ENCODE data around the gene WDR31.

Gene WDR31

GRCh38 chr9:113355040-113355596 is 15.0 kb upstream of the WDR31 start:
- DNase-seq: no peak
- Mint-ChIP-seq H3K27me3 (peaks cover 34% of the 10 kb centered on the region), H3K9me3 (no peaks in the 10 kb centered on the region), H3K4me1 (ENCODE audit: low read depth) (peaks cover 24% of the 10 kb centered on the region), H3K4me3 (no peak overlapping the region), H3K27ac (no peak overlapping the region), H3K36me3 (ENCODE audit: low read depth) (no peaks in the 10 kb centered on the region)

GRCh38 chr9:113352411-113352810 is 12.3 kb upstream of the WDR31 start:
- Mint-ChIP-seq H3K4me3 (no peak overlapping the region), H3K9me3 (no peaks in the 10 kb centered on the region), H3K36me3 (ENCODE audit: low read depth) (no peaks in the 10 kb centered on the region), H3K4me1 (ENCODE audit: low read depth) (peaks cover 33% of the 10 kb centered on the region), H3K27me3 (peaks cover 42% of the 10 kb centered on the region), H3K27ac (peak overlapping the region; percentile 65)
- DNase-seq: no peak

GRCh38 chr9:113352006-113352405 is 11.9 kb upstream of the WDR31 start:
- peak overlapping the region; percentile 65 for H3K27ac Mint-ChIP-seq

DNA sequence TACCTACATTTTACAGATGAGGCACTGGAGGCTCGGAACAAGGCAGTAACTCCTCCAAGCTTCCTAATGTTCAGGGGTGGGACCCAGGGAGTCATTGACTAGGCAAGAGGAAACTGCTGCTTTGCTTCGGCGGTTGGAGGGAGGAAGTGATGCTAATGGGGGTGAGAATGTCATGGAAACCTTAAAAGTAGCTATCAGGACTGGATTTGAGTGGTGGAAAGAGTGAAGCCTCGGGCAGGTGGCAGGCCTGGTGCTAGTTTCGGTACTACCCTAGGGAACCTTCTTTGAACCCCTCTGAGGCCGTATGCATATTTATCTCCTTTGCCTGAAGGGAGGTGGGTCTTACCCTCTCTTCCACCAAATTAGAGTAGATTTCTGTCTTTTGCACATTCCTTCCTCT is 10.9 kb upstream of the WDR31 start:
- H3K27ac Mint-ChIP-seq: peak overlapping the region; percentile 90
- peak overlapping the region; percentile 77 for H3K4me3 Mint-ChIP-seq
- DNase-seq: no peak
- H3K9me3 Mint-ChIP-seq: no peaks in the 10 kb centered on the region
- no peaks in the 10 kb centered on the region for H3K36me3 Mint-ChIP-seq (ENCODE audit: low read depth)
- peaks cover 38% of the 10 kb centered on the region for H3K4me1 Mint-ChIP-seq (ENCODE audit: low read depth)
- peaks cover 37% of the 10 kb centered on the region for H3K27me3 Mint-ChIP-seq

More at GRCh38 chr9:113352006-113352405, 11.9 kb upstream of the WDR31 start:
- Mint-ChIP-seq H3K4me1 (ENCODE audit: low read depth) (peaks cover 36% of the 10 kb centered on the region), H3K4me3 (no peak overlapping the region), H3K27me3 (peaks cover 42% of the 10 kb centered on the region), H3K9me3 (no peaks in the 10 kb centered on the region), H3K36me3 (ENCODE audit: low read depth) (no peaks in the 10 kb centered on the region)
- no peak for DNase-seq

GRCh38 chr9:113350107-113350661 is 10.1 kb upstream of the WDR31 start:
- peaks cover 43% of the 10 kb centered on the region for H3K4me1 Mint-ChIP-seq (ENCODE audit: low read depth)

GRCh38 chr9:113349445-113350094 is 9.5 kb upstream of the WDR31 start, which contains the start of gene BSPRY:
Gene BSPRY (plus strand): TSS chr9:113349541. CDS start chr9:113349580, 39 bp downstream.
- DNase-seq: peak; percentile 58
- peak within 1 kb of the TSS; percentile 90 for H3K27ac Mint-ChIP-seq
- H3K27me3 Mint-ChIP-seq: peaks cover 37% of the 10 kb centered on the region
- no peaks in the 10 kb centered on the region for H3K36me3 Mint-ChIP-seq (ENCODE audit: low read depth)
- peaks cover 43% of the 10 kb centered on the region for H3K4me1 Mint-ChIP-seq (ENCODE audit: low read depth)
- H3K4me3 Mint-ChIP-seq: peak within 1 kb of the TSS; percentile 77
- H3K9me3 Mint-ChIP-seq: no peaks in the 10 kb centered on the region

More at GRCh38 chr9:113350107-113350661, 10.1 kb upstream of the WDR31 start:
- peaks cover 37% of the 10 kb centered on the region for H3K27me3 Mint-ChIP-seq
- H3K27ac Mint-ChIP-seq: peak overlapping the region; percentile 90
- H3K36me3 Mint-ChIP-seq (ENCODE audit: low read depth): no peaks in the 10 kb centered on the region
- peak overlapping the region; percentile 77 for H3K4me3 Mint-ChIP-seq
- no peaks in the 10 kb centered on the region for H3K9me3 Mint-ChIP-seq
- DNase-seq: no peak

DNA sequence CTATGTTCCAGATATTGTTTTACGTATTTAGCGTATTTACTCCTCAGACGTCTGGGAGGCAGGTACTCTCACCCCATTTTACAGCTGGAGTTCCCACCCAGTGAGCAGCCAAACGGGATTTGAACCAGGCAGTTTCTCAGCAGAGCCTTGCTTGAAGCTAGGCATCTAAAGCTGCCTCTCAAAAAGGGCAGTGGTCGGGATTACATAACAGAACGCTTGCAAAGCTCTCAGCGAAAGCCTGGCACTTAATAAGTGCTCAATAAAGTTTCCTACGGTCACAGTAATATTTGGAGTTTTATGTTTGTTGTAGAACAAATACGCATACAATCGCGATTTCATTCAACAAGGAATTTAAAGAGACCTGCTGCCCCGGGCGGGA is 9.0 kb upstream of the WDR31 start:
- Mint-ChIP-seq H3K36me3 (ENCODE audit: low read depth) (no peaks in the 10 kb centered on the region), H3K27me3 (peaks cover 36% of the 10 kb centered on the region), H3K27ac (no peak overlapping the region), H3K4me1 (ENCODE audit: low read depth) (peaks cover 43% of the 10 kb centered on the region), H3K9me3 (no peaks in the 10 kb centered on the region), H3K4me3 (peak overlapping the region; percentile 70)
- no peak for DNase-seq

GRCh38 chr9:113348437-113348836 is 8.4 kb upstream of the WDR31 start:
- Mint-ChIP-seq H3K27ac (no peak overlapping the region), H3K9me3 (no peaks in the 10 kb centered on the region), H3K36me3 (ENCODE audit: low read depth) (no peaks in the 10 kb centered on the region), H3K4me1 (ENCODE audit: low read depth) (peaks cover 43% of the 10 kb centered on the region), H3K4me3 (no peak overlapping the region), H3K27me3 (peaks cover 33% of the 10 kb centered on the region)
- no peak for DNase-seq

DNA sequence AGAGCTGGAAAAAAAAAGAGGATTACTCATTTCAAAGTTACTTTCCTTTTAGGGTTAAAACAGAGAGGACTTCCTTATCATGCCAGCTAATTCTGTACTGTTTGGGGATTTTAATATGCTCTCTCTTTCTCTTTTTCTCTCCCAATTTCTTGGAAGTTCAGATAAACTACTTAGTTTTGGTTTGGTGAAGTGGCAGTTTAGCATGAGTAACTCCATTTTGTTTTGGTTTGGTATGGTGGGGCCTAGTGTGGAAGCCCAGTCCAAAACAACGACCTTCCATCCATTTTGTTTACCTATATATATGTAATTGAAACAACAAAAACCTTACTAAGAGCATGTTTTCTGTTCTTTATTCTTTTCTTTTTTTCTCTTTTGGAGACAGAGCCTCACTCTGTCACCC is 5.6 kb upstream of the WDR31 start:
- DNase-seq: no peak
- H3K4me1 Mint-ChIP-seq (ENCODE audit: low read depth): peaks cover 44% of the 10 kb centered on the region
- H3K36me3 Mint-ChIP-seq (ENCODE audit: low read depth): no peaks in the 10 kb centered on the region
- peaks cover 12% of the 10 kb centered on the region for H3K27me3 Mint-ChIP-seq
- H3K27ac Mint-ChIP-seq: no peak overlapping the region
- no peaks in the 10 kb centered on the region for H3K9me3 Mint-ChIP-seq
- H3K4me3 Mint-ChIP-seq: no peak overlapping the region

GRCh38 chr9:113345190-113345589 is 5.1 kb upstream of the WDR31 start:
- no peak overlapping the region for H3K27ac Mint-ChIP-seq
- H3K4me1 Mint-ChIP-seq (ENCODE audit: low read depth): peaks cover 44% of the 10 kb centered on the region
- H3K27me3 Mint-ChIP-seq: peaks cover 8% of the 10 kb centered on the region
- H3K4me3 Mint-ChIP-seq: no peak overlapping the region
- no peak for DNase-seq
- no peaks in the 10 kb centered on the region for H3K9me3 Mint-ChIP-seq
- no peaks in the 10 kb centered on the region for H3K36me3 Mint-ChIP-seq (ENCODE audit: low read depth)

DNA sequence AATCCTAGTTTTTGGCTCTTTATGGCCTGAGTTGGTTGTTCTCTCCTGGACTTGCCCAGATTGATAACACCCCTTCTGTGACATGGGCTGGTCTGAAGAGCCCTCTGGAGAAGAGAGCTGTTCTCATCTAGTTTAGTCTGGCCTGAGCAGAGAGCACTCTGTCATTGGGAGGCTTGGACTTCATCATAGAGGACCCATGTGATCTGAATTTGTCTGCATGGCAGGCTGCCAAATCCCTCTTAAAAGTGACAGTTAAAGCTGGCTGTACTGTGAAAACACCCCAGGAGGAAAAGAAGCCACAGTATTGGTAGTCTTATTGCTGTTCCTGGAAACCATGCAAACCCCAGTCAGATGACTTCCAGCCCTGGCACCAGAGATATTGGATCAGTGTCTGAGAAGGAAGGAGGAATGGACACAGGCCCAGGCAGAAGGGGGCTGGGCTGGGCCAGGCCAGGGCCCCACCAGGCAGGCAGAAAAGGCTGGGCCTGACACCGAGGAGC is 3.7 kb upstream of the WDR31 start:
- H3K4me1 Mint-ChIP-seq (ENCODE audit: low read depth): peaks cover 45% of the 10 kb centered on the region
- H3K36me3 Mint-ChIP-seq (ENCODE audit: low read depth): peaks cover 4% of the 10 kb centered on the region
- H3K27me3 Mint-ChIP-seq: no peaks in the 10 kb centered on the region
- no peak overlapping the region for H3K27ac Mint-ChIP-seq
- H3K9me3 Mint-ChIP-seq: no peaks in the 10 kb centered on the region
- H3K4me3 Mint-ChIP-seq: no peak overlapping the region
- DNase-seq: no peak

DNA sequence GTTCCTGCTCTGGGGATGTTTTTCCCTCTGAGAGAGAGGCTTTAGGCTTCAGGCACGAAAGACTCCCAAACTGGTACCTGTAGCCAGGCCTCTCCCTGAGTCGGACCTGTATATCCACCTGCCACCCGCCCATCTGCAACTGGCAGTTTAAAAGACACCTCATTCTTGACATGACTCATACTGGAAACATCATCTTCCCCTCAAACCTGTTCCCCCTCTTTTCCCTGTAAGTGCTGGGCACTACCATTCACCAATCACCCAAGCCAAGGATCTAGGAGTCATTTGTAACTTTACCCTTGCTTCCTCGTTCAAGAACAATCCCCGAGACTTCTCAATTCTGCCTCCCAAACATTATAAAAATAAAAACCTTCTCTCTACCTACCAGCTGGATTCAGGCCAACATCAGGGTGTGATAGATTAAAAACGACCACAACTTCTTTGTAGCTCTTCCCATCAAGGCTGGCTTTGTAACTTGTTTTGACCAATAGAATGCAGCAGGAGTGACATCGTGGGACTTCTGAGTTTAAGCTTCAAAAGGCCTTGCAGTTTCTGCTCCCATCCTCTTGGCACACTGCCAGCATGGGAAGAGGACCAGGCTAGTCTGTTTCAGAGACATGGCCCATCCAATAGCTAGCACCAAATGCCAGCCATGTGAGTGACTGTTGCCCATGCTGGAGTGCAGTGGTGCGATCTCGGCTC is 1.8 kb upstream of the WDR31 start:
- Mint-ChIP-seq H3K27ac (peak overlapping the region; percentile 12), H3K9me3 (no peaks in the 10 kb centered on the region), H3K4me3 (peak overlapping the region; percentile 86), H3K4me1 (ENCODE audit: low read depth) (peaks cover 41% of the 10 kb centered on the region), H3K27me3 (no peaks in the 10 kb centered on the region), H3K36me3 (ENCODE audit: low read depth) (peaks cover 4% of the 10 kb centered on the region)
- no peak for DNase-seq

- no peak for DNase-seq
- no peak overlapping the region for H3K27ac Mint-ChIP-seq
- H3K27me3 Mint-ChIP-seq: no peaks in the 10 kb centered on the region
- H3K4me3 Mint-ChIP-seq: no peak overlapping the region
- peaks cover 34% of the 10 kb centered on the region for H3K4me1 Mint-ChIP-seq (ENCODE audit: low read depth)
- H3K9me3 Mint-ChIP-seq: no peaks in the 10 kb centered on the region
- H3K36me3 Mint-ChIP-seq (ENCODE audit: low read depth): peaks cover 4% of the 10 kb centered on the region
Observed at GRCh38 chr9:113337714-113338113, 2.4 kb downstream of the WDR31 start.

DNA sequence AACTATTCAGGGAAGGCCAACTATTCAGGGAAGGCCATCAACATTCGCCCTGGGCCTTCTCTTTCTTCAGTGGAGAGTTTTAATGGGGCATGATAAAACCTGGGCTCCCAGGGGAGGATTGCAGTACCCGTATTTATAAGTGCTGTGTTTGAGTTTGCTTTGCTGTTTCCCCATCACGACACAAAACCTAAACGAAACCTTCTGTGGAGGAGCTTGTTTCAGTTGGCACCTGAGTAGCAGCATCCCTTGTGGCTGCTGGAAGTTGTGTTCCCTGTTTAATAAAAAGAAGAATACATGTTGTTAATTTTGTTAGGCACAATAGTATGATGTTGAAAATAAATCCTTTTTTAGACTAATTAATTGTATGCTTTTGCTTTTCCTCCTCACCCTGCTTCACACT is 8.3 kb downstream of the WDR31 start:
- no peaks in the 10 kb centered on the region for H3K9me3 Mint-ChIP-seq
- H3K27ac Mint-ChIP-seq: no peak overlapping the region
- H3K4me3 Mint-ChIP-seq: no peak overlapping the region
- H3K36me3 Mint-ChIP-seq (ENCODE audit: low read depth): no peaks in the 10 kb centered on the region
- no peaks in the 10 kb centered on the region for H3K4me1 Mint-ChIP-seq (ENCODE audit: low read depth)
- no peaks in the 10 kb centered on the region for H3K27me3 Mint-ChIP-seq
- no peak for DNase-seq
